Spinal cord (tissue), 10 donors: ENCODE results near the gene CACNA1E. TPM values are rescaled to one million over a fixed set of nuclear protein-coding genes. Genes with fewer than 3 reads are reported as not detected.
A peak's percentile ranks its signal among the peaks of the same experiment; 100 is the strongest.
"Not testable (repeated sequence)": the region's sequence is repeated elsewhere in the genome, so short reads cannot be mapped to it uniquely, and the experiment has no call there.

Source experiments
- DNase-seq, 6 donors: peaks; one replicate each; pipeline versions ENCODE4 v3.0.0 to v3.0.0-alpha.2; 2013 to 2015; ENCODE audit warnings: low spot score in 6 of 6, low read depth in 4 of 6
- H3K27ac ChIP-seq: one replicate; pipeline ENCODE4 v1.5.1; 2013; ENCODE audit warnings: low read depth, low read length, control low read depth
- H3K27me3 ChIP-seq: one replicate; pipeline ENCODE4 v1.6.1; 2013; ENCODE audit warnings: low read length; ENCODE audit not compliant: control insufficient read depth, insufficient read depth
- H3K36me3 ChIP-seq: one replicate; pipeline ENCODE4 v1.6.1; 2013; ENCODE audit warnings: low read length; ENCODE audit not compliant: control insufficient read depth, insufficient read depth
- H3K4me1 ChIP-seq: one replicate; pipeline ENCODE4 v1.6.1; 2013; ENCODE audit warnings: low read length; ENCODE audit not compliant: control insufficient read depth, insufficient read depth
- H3K4me3 ChIP-seq: one replicate; pipeline ENCODE4 v1.5.1; 2013; ENCODE audit warnings: low read depth, low read length, control low read depth
- H3K9me3 ChIP-seq: one replicate; pipeline ENCODE4 v1.6.1; 2013; ENCODE audit warnings: low read length; ENCODE audit not compliant: control insufficient read depth, insufficient read depth
- WGBS: methylation state at CpG from one replicate; pipeline ENCODE4 v1.1.5; 2013; ENCODE audit warnings: missing lambda C conversion rate; ENCODE audit not compliant: insufficient coverage; 5-methylcytosine and 5-hydroxymethylcytosine counted together
- polyA plus RNA-seq, 2 donors: library from polyadenylated mRNA; unstranded; fragments of 120-200 nt; gene quantifications; one replicate each; pipeline ENCODE4 v1.2.1, GENCODE V29; 2013; ENCODE audit not compliant: insufficient read length in 2 of 2
- total RNA-seq, 2 donors: library from RNA; depleted of rRNA in 1 of 2; stranded (reverse); fragments of 120-200 nt in 1 of 2; fragments of >200 nt in 1 of 2; gene quantifications; one replicate each; pipeline versions ENCODE4 v1.2.3 to v1.2.4, GENCODE V29; 2013 to 2014
- donor health status: healthy.

CACNA1E gene
- total and polyA plus RNA-seq, 4 donors, result 17.2 to 53.7 (median 37.0) TPM

- no CpG with 5 or more reads among the region's 4 CpGs for WGBS
- no peak for DNase-seq
- H3K27ac ChIP-seq, result no peak overlapping the region
- no peaks in the 10 kb centered on the region for H3K27me3 ChIP-seq
- H3K4me1 ChIP-seq, result peaks cover 8% of the 10 kb centered on the region
- no peaks in the 10 kb centered on the region for H3K36me3 ChIP-seq
- no peaks in the 10 kb centered on the region for H3K9me3 ChIP-seq
- no peak overlapping the region for H3K4me3 ChIP-seq
Observed at GRCh38 chr1:181807251-181807650, 323.9 kb downstream of the CACNA1E start.

DNA sequence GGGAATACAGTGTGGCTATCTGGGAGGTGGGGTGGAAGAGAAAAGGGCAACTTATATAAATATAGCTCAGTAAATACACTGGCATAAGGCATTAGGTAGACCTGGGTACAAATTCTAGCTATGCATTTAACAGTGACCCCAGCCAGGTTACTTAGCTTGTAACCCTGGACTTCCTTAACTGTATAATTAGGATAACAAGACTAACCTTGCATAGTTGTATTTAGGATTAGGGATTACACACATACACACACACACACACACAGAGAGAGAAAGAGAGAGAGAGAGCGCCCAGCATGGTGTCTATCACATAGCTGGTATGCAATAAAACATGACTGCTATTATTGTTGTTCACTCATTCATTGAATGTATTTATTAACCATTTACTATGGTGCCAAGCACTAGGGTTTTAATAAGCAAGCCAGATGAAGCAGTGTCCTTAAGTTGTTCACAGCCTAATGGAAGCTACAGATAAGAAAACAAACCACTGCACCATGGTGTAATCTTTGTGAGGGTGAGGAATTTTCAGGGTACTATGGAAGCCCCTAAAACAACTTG is 326.8 kb downstream of the CACNA1E start:
- Histone ChIP-seq H3K4me3 (no peak overlapping the region), H3K36me3 (no peaks in the 10 kb centered on the region), H3K9me3 (no peaks in the 10 kb centered on the region), H3K27me3 (no peaks in the 10 kb centered on the region), H3K4me1 (peaks cover 8% of the 10 kb centered on the region), H3K27ac (no peak overlapping the region)
- no peak for DNase-seq
- WGBS, result no CpG with 5 or more reads among the region's 1 CpG

DNA sequence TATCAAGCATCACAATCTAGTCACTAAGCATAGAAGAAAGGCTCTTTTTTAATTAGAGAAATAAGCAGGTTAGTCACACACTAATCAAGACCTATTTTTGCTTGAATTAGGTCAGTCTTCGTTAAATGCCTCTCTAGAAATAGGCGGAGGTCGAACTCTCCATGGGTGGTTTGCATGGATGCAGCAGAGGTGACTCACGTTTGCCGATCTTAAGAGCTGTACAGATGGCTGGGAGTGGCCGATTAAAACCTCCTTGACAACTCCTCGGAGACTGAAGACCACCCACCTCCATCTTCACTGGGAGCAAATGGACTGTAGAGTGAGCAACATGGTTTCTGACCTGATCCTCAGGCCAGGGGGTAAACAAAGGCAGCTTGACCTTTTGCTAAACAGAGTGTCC is 328.9 kb downstream of the CACNA1E start:
- no peak for DNase-seq
- Histone ChIP-seq H3K4me3 (no peak overlapping the region), H3K9me3 (no peaks in the 10 kb centered on the region), H3K27ac (no peak overlapping the region), H3K27me3 (no peaks in the 10 kb centered on the region), H3K36me3 (no peaks in the 10 kb centered on the region), H3K4me1 (no peaks in the 10 kb centered on the region)
- no CpG with 5 or more reads among the region's 7 CpGs for WGBS

- 100% methylated on average over 1 of the region's 4 CpGs for WGBS
- Histone ChIP-seq H3K9me3 (no peaks in the 10 kb centered on the region), H3K27me3 (no peaks in the 10 kb centered on the region), H3K27ac (no peak overlapping the region), H3K36me3 (no peaks in the 10 kb centered on the region), H3K4me1 (no peaks in the 10 kb centered on the region), H3K4me3 (no peak overlapping the region)
- DNase-seq, result peak in 1 of 6 donors; percentile 64
Observed at GRCh38 chr1:181813266-181813665, 329.9 kb downstream of the CACNA1E start.

DNA sequence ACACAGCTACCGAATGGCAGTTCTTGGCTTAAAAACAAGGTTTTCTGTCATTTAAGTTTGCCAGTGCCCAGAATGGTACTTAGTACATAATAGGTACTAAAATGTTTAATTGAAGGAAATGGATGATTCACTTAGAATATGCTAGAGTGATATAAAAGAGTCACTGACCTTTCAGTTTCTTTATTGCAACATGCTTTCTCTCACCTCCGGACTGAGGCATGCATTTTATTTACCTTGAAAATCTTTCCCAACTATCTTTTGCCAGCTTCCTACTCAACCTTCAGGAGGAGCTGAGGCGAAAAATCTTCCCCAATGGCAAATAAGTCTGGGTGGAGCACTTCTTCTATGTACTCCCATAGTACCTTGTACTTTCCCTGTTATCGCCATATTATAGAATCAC is 333.3 kb downstream of the CACNA1E start:
- Histone ChIP-seq H3K4me1 (no peaks in the 10 kb centered on the region), H3K27me3 (no peaks in the 10 kb centered on the region), H3K36me3 (no peaks in the 10 kb centered on the region), H3K27ac (no peak overlapping the region), H3K9me3 (no peaks in the 10 kb centered on the region), H3K4me3 (no peak overlapping the region)
- DNase-seq, result no peak
- 83% methylated on average over 2 of the region's 4 CpGs for WGBS

DNA sequence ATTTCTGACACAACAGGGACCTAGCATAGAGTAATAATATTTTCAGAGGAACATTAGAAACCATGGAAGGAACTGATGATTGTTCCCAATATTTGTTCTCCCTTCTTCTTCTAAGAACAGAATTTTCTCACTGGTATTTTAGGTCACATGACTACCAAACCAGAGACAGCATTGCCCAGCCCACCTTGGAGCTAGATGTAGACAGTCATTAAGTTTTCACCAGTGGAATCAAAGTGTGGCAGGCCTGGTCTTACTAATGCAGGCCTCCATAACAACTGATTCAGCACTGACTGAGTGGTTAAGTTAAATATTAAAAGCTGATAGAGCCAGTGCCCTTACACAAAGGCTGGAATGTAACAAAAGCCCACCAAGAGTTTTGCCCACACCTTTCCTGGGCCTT is 333.8 kb downstream of the CACNA1E start:
- H3K9me3 ChIP-seq, result no peaks in the 10 kb centered on the region
- no peak overlapping the region for H3K4me3 ChIP-seq
- H3K4me1 ChIP-seq, result no peaks in the 10 kb centered on the region
- no peaks in the 10 kb centered on the region for H3K27me3 ChIP-seq
- no peak overlapping the region for H3K27ac ChIP-seq
- no peak for DNase-seq
- H3K36me3 ChIP-seq, result no peaks in the 10 kb centered on the region

GRCh38 chr1:181818459-181818858 is 335.1 kb downstream of the CACNA1E start:
- Histone ChIP-seq H3K36me3 (no peaks in the 10 kb centered on the region), H3K9me3 (no peaks in the 10 kb centered on the region), H3K27ac (no peak overlapping the region), H3K4me3 (no peak overlapping the region), H3K4me1 (no peaks in the 10 kb centered on the region), H3K27me3 (no peaks in the 10 kb centered on the region)
- 60% methylated on average over 1 of the region's 2 CpGs for WGBS
- DNase-seq, result no peak

- Histone ChIP-seq H3K27me3 (no peaks in the 10 kb centered on the region), H3K36me3 (no peaks in the 10 kb centered on the region), H3K4me3 (no peak overlapping the region), H3K9me3 (no peaks in the 10 kb centered on the region), H3K27ac (no peak overlapping the region), H3K4me1 (no peaks in the 10 kb centered on the region)
- WGBS, result no CpG with 5 or more reads among the region's 1 CpG
- DNase-seq, result no peak
Observed at GRCh38 chr1:181818943-181819342, 335.6 kb downstream of the CACNA1E start.

GRCh38 chr1:181821701-181822100 is 338.4 kb downstream of the CACNA1E start:
- H3K4me3 ChIP-seq, result no peak overlapping the region
- H3K27me3 ChIP-seq, result no peaks in the 10 kb centered on the region
- H3K36me3 ChIP-seq, result no peaks in the 10 kb centered on the region
- no peaks in the 10 kb centered on the region for H3K4me1 ChIP-seq
- DNase-seq, result peak in 1 of 6 donors; percentile 68
- no peak overlapping the region for H3K27ac ChIP-seq
- H3K9me3 ChIP-seq, result no peaks in the 10 kb centered on the region

- not testable (repeated sequence) for DNase-seq, H3K27ac ChIP-seq, H3K4me3 ChIP-seq, H3K4me1 ChIP-seq, H3K9me3 ChIP-seq, H3K36me3 ChIP-seq, H3K27me3 ChIP-seq
- WGBS, result 98% methylated on average over 27 of the region's 28 CpGs
Observed at GRCh38 chr1:181832173-181832880, 349.0 kb downstream of the CACNA1E start.
